Nephron (organoid): ENCODE data around the gene DOCK9.

Source experiments
- H3K27ac Mint-ChIP-seq, 3 experiments: 2 replicates each; pipeline ENCODE4 v1.8.0; 2020; ENCODE audit warnings: mixed read lengths in 3 of 3, mild to moderate bottlenecking in 2 of 3, moderate library complexity in 1 of 3
- H3K27me3 Mint-ChIP-seq: 2 replicates; pipeline ENCODE4 v1.8.0; 2021; ENCODE audit warnings: low read depth, mild to moderate bottlenecking, moderate library complexity, mixed read lengths
- H3K36me3 Mint-ChIP-seq: 2 replicates; pipeline ENCODE4 v1.8.0; 2020; ENCODE audit warnings: low read depth, mixed read lengths
- H3K4me1 Mint-ChIP-seq: 2 replicates; pipeline ENCODE4 v1.8.0; 2020; ENCODE audit warnings: mixed read lengths
- H3K4me3 Mint-ChIP-seq, 3 experiments: 2 replicates each; pipeline ENCODE4 v1.8.0; 2020; ENCODE audit warnings: mild to moderate bottlenecking in 3 of 3, mixed read lengths in 3 of 3, moderate library complexity in 2 of 3
- H3K9me3 Mint-ChIP-seq: 2 replicates; pipeline ENCODE4 v1.8.0; 2020; ENCODE audit warnings: mixed read lengths
- TF ChIP-seq, protein P1 (sequence below), 3 experiments: fragments of 200-600 bp; sonication (generic); IDR thresholded peaks; one replicate each; pipeline ENCODE4 v1.5.0; 2021; ENCODE audit warnings: antibody characterized with exemption in 3 of 3; ENCODE audit not compliant: unreplicated experiment in 3 of 3

DOCK9 gene

DNA sequence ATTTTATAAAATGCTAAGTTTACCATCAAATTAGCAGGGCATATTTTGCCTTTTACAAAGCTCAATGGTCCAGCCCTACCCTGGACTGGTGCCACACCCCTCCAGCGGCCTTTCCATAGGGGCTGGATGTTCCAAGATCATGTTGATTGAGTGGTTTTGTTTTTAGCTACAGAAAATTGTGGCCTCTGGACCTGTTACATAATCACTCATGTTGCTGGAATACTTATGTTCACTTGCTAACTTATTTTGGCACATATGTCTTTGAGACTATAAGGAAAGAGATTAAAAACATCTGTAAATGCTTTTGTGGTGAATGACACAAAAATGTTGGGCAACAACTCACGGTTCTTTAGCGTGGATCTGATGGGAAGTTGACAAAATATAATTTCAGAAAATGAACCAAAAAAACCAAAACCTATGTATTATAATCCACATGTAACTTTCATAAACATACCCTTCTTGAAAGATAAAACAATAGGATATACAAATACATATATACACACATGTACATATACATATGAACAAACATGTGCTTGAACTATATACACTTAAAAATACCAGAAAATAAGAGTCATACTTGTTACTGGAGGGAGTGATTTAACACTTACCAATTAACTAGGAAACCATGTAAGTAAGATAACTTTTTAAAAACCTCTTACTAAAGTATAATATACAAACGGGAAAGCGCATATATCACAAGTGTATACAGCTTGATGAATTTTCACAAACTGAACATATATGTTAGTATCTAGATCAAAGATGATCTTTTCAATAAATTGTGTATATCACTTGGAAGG, 178.8 kb downstream of the DOCK9 start:
- peaks cover 32% of the 10 kb centered on the region for H3K4me1 Mint-ChIP-seq
- no peaks in the 10 kb centered on the region for H3K9me3 Mint-ChIP-seq
- peak overlapping the region in 2 of 3 experiments; percentile 52 to 79 for H3K27ac Mint-ChIP-seq
- TF ChIP-seq, protein P1, sequence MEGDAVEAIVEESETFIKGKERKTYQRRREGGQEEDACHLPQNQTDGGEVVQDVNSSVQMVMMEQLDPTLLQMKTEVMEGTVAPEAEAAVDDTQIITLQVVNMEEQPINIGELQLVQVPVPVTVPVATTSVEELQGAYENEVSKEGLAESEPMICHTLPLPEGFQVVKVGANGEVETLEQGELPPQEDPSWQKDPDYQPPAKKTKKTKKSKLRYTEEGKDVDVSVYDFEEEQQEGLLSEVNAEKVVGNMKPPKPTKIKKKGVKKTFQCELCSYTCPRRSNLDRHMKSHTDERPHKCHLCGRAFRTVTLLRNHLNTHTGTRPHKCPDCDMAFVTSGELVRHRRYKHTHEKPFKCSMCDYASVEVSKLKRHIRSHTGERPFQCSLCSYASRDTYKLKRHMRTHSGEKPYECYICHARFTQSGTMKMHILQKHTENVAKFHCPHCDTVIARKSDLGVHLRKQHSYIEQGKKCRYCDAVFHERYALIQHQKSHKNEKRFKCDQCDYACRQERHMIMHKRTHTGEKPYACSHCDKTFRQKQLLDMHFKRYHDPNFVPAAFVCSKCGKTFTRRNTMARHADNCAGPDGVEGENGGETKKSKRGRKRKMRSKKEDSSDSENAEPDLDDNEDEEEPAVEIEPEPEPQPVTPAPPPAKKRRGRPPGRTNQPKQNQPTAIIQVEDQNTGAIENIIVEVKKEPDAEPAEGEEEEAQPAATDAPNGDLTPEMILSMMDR (IDR thresholded peaks at IDR 0.05; ENCODE audit: unreplicated experiment in 3 of 3) = no peak
- peaks cover 13% of the 10 kb centered on the region for H3K36me3 Mint-ChIP-seq
- H3K27me3 Mint-ChIP-seq = no peaks in the 10 kb centered on the region
- H3K4me3 Mint-ChIP-seq = no peak overlapping the region

DNA sequence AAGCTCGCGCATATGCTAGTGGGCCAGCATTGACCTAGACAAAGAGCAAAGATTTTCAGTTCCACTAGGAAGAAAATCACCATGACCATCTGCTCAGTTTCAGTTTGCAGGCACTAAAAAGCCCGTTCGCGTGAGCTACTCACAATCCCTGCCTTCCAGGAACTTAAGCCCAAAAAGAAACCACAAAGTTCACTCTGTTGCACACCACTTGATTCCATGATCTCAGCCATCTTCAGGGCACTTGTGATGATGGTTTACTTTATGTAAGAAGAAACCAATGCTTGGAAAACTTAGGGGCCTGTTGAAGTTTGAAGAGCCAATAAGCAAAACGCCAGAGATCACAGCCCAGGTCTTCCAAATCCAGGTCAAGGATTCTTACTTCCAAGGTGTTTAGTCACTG, 180.4 kb downstream of the DOCK9 start:
- H3K36me3 Mint-ChIP-seq = peaks cover 8% of the 10 kb centered on the region
- H3K9me3 Mint-ChIP-seq = no peaks in the 10 kb centered on the region
- TF ChIP-seq, protein P1 (IDR thresholded peaks at IDR 0.05; ENCODE audit: unreplicated experiment in 3 of 3) = no peak
- no peaks in the 10 kb centered on the region for H3K27me3 Mint-ChIP-seq
- H3K4me3 Mint-ChIP-seq = no peak overlapping the region
- peak overlapping the region in 1 of 3 experiments; percentile 79 for H3K27ac Mint-ChIP-seq
- peaks cover 28% of the 10 kb centered on the region for H3K4me1 Mint-ChIP-seq

GRCh38 chr13:98796798-98797197, 181.1 kb downstream of the DOCK9 start:
- Mint-ChIP-seq H3K27ac (no peak overlapping the region), H3K4me3 (no peak overlapping the region), H3K9me3 (no peaks in the 10 kb centered on the region), H3K27me3 (no peaks in the 10 kb centered on the region), H3K36me3 (peaks cover 8% of the 10 kb centered on the region), H3K4me1 (peaks cover 24% of the 10 kb centered on the region)
- TF ChIP-seq, protein P1 (IDR thresholded peaks at IDR 0.05; ENCODE audit: unreplicated experiment in 3 of 3) = no peak

DNA sequence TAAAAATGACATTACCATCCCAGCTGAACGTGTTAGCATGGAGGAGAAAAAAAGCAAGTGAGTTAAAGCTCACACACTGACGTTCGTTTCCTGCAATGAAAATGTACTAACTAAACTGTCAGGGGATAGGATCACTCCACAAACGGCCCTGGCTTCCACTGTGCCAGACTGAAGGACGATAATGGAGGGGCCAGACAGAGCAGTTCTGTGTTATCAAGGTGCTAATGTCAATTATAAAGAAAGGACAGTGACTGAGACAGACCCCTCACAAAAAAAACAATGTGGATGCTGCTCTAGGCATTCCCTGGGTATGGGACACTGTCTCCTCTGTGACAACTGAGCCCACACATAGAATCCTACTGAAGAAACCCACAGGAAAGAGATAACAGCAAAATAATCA, 181.7 kb downstream of the DOCK9 start:
- peaks cover 24% of the 10 kb centered on the region for H3K4me1 Mint-ChIP-seq
- H3K27me3 Mint-ChIP-seq = no peaks in the 10 kb centered on the region
- peaks cover 8% of the 10 kb centered on the region for H3K36me3 Mint-ChIP-seq
- H3K9me3 Mint-ChIP-seq = no peaks in the 10 kb centered on the region
- TF ChIP-seq, protein P1 (IDR thresholded peaks at IDR 0.05; ENCODE audit: unreplicated experiment in 3 of 3) = no peak
- no peak overlapping the region for H3K27ac Mint-ChIP-seq
- no peak overlapping the region for H3K4me3 Mint-ChIP-seq

DNA sequence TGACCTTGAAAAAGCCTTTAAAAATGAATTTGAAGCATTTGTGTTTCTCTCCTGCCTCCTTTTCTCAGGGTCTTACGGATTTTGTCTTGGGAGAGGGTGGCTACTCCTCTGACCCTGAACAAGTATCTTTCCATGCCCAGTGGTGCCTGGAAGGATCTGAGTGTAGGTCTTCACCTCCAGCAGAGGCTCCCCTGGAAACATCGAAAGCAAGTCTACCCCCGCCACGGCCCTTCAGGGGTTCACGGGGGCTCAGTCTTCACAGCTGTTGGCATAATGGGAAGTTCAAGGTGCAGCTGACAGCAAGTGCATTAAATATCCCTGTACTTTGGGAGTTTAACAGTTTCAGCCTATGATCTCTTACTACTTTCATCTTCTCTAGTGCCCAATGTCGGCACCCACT, 182.6 kb downstream of the DOCK9 start:
- TF ChIP-seq, protein P1 (IDR thresholded peaks at IDR 0.05; ENCODE audit: unreplicated experiment in 3 of 3) = no peak
- H3K36me3 Mint-ChIP-seq = peaks cover 8% of the 10 kb centered on the region
- no peaks in the 10 kb centered on the region for H3K27me3 Mint-ChIP-seq
- no peaks in the 10 kb centered on the region for H3K9me3 Mint-ChIP-seq
- peaks cover 24% of the 10 kb centered on the region for H3K4me1 Mint-ChIP-seq
- no peak overlapping the region for H3K27ac Mint-ChIP-seq
- no peak overlapping the region for H3K4me3 Mint-ChIP-seq

GRCh38 chr13:98794498-98794897, 183.4 kb downstream of the DOCK9 start:
- H3K9me3 Mint-ChIP-seq = no peaks in the 10 kb centered on the region
- H3K36me3 Mint-ChIP-seq = peaks cover 8% of the 10 kb centered on the region
- H3K27ac Mint-ChIP-seq = no peak overlapping the region
- peaks cover 22% of the 10 kb centered on the region for H3K4me1 Mint-ChIP-seq
- no peaks in the 10 kb centered on the region for H3K27me3 Mint-ChIP-seq
- TF ChIP-seq, protein P1 (IDR thresholded peaks at IDR 0.05; ENCODE audit: unreplicated experiment in 3 of 3) = no peak
- H3K4me3 Mint-ChIP-seq = no peak overlapping the region
